GM21447 (cell line): ENCODE measurements around the gene ADAMTS13.

Experiments
- ATAC-seq: cut with Tn5 transposase; IDR thresholded peaks from one replicate; pipeline ENCODE4 v1.9.1; 2021; ENCODE audit not compliant: unreplicated experiment

The ADAMTS13 gene

GRCh38 chr9:133470427-133470924, 48.3 kb downstream of the ADAMTS13 start:
- ATAC-seq, result no peak

GRCh38 chr9:133470988-133471387, 48.8 kb downstream of the ADAMTS13 start:
- ATAC-seq, result no peak

GRCh38 chr9:133471551-133472276, 49.5 kb downstream of the ADAMTS13 start:
- ATAC-seq, result no peak

GRCh38 chr9:133472277-133472645, 50.1 kb downstream of the ADAMTS13 start:
- no peak for ATAC-seq

- ATAC-seq, result no peak
Observed at GRCh38 chr9:133472753-133473378, 50.7 kb downstream of the ADAMTS13 start.

- no peak for ATAC-seq
Observed at GRCh38 chr9:133473743-133474142, 51.6 kb downstream of the ADAMTS13 start.

GRCh38 chr9:133474215-133474614, 52.0 kb downstream of the ADAMTS13 start:
- ATAC-seq, result no peak

- ATAC-seq, result no peak
Observed at GRCh38 chr9:133474853-133475252, 52.7 kb downstream of the ADAMTS13 start.

- no peak for ATAC-seq
Observed at GRCh38 chr9:133475292-133476012, 53.3 kb downstream of the ADAMTS13 start.

GRCh38 chr9:133476036-133476931, 54.1 kb downstream of the ADAMTS13 start:
- ATAC-seq, result no peak

- no peak for ATAC-seq
Observed at GRCh38 chr9:133476941-133477340, 54.8 kb downstream of the ADAMTS13 start.

- ATAC-seq, result no peak
Observed at GRCh38 chr9:133477461-133477860, 55.3 kb downstream of the ADAMTS13 start.

GRCh38 chr9:133477992-133478850, 56.1 kb downstream of the ADAMTS13 start:
- peak; percentile 43 for ATAC-seq

- ATAC-seq, result peak; percentile 87
Observed at GRCh38 chr9:133478851-133479711, 56.9 kb downstream of the ADAMTS13 start, which contains the start of gene SLC2A6. SLC2A6 (minus strand) TSS chr9:133479099; CDS start chr9:133479059, 40 bp downstream.

GRCh38 chr9:133483611-133484010, 61.4 kb downstream of the ADAMTS13 start:
- ATAC-seq, result no peak

- ATAC-seq, result no peak
Observed at GRCh38 chr9:133484671-133485437, 62.7 kb downstream of the ADAMTS13 start.

- no peak for ATAC-seq
Observed at GRCh38 chr9:133485531-133486260, 63.5 kb downstream of the ADAMTS13 start.
